Erythroblast (primary cell): Measurements from ENCODE around the gene MAGI1.

Source experiments
- DNase-seq, 2 experiments: peaks; one replicate each; lab custom pipeline; 2025; lab: John Stamatoyannopoulos, UW
- GATA1 ChIP-seq: IDR thresholded peaks from 2 replicates; pipeline ENCODE4 v1.6.1; 2011; ENCODE audit warnings: low read depth, mild to moderate bottlenecking, control low read depth, low read length, moderate library complexity
- POLR2A ChIP-seq: IDR thresholded peaks from 2 replicates; pipeline ENCODE4 v1.6.1; 2011; ENCODE audit warnings: mild to moderate bottlenecking, low read length

The MAGI1 gene

GRCh38 chr3:65988411-65989180 is 50.1 kb downstream of the MAGI1 start:
- no peak for DNase-seq
- TF ChIP-seq GATA1 (no peak), POLR2A (no peak)

GRCh38 chr3:65986285-65986684 is 52.4 kb downstream of the MAGI1 start:
- DNase-seq: no peak
- no peak for TF ChIP-seq GATA1
- no peak for TF ChIP-seq POLR2A

DNA sequence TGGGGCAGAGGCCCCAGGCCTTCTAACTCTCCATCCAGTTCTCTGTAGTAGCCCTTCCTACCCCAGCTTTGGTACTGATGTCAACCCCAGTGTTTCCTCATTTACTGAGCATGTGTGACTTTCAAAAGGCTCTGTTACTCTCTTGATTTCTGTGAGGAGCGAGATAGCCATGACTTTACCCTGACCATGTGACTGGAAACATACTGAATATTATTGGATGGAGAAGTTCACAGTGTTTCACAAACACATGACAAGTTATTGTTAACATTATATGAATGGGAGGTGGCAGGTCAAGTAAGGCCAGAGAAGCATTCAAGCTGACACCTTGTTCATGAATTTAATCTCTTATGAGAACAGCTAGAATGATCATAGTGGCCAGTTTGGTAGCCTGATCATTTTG is 53.7 kb downstream of the MAGI1 start:
- no peak for DNase-seq
- no peak for TF ChIP-seq POLR2A
- no peak for TF ChIP-seq GATA1

GRCh38 chr3:65983100-65983499 is 55.6 kb downstream of the MAGI1 start:
- TF ChIP-seq POLR2A: no peak
- no peak for TF ChIP-seq GATA1
- DNase-seq: no peak

DNA sequence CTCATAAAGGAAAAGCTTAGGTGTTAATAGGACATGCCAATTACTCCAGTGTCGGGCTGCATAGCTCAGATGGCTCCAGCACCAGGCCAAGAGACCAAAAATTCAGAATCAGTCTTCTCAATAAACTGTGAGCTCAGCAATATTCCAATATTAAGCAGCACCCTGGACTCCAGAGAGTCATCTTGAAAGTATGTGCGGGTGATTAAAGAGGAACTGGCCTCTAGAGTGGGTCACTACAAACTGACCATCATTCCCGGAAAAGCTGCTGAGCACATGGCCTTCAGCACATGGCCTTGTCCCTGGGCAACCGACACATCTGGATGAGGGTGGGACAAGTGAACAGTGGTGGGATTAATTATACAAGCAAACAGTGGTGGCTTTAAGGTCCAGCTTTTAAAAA is 59.0 kb downstream of the MAGI1 start:
- DNase-seq: no peak

DNA sequence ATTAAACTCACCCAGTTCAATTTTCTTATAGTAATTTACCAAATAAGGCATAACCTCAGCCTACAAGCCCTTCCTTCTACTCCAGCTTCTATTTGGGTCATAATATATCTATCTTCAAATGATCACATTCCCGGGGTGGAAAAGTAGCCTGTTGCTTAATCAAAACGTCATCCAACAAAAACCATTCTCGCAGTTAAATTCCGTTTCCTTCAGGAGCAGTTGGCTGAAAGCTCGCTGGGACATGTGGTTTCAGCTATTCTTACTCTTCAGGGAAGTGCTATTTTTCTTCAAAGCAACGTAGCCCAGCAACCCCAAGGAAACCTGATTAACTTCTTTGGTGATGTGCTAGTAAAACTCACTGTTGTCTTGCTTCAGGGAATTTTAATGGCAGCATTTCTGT is 59.6 kb downstream of the MAGI1 start:
- TF ChIP-seq GATA1: no peak
- TF ChIP-seq POLR2A: no peak
- DNase-seq: no peak

More for the DNA sequence above, 59.0 kb downstream of the MAGI1 start:
- TF ChIP-seq POLR2A (no peak), GATA1 (no peak)

DNA sequence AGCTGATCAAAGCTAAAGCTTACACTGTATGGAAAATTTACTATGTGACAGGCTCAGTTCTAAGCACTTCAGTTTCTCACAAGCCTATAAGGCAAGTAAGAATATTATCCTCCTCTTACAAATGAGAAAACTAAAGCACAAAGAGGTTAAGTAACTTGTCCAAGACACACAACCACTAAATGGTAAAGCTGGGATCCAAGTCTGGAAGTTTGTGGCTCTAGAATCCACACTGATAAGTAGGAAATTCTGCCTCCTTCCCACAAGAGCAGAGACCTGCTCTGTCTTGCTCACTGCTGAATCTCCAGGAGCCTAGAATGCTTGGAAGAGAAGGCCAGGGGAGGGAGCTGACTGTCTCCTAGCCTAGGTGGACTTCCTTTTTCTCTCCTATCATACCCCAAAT is 60.6 kb downstream of the MAGI1 start:
- TF ChIP-seq POLR2A: no peak
- TF ChIP-seq GATA1: no peak

GRCh38 chr3:65975032-65975431 is 63.7 kb downstream of the MAGI1 start:
- no peak for DNase-seq
- no peak for TF ChIP-seq GATA1
- no peak for TF ChIP-seq POLR2A

More for the DNA sequence above, 60.6 kb downstream of the MAGI1 start:
- no peak for DNase-seq

GRCh38 chr3:65974509-65974908 is 64.2 kb downstream of the MAGI1 start:
- no peak for TF ChIP-seq POLR2A
- no peak for TF ChIP-seq GATA1
- DNase-seq: no peak

DNA sequence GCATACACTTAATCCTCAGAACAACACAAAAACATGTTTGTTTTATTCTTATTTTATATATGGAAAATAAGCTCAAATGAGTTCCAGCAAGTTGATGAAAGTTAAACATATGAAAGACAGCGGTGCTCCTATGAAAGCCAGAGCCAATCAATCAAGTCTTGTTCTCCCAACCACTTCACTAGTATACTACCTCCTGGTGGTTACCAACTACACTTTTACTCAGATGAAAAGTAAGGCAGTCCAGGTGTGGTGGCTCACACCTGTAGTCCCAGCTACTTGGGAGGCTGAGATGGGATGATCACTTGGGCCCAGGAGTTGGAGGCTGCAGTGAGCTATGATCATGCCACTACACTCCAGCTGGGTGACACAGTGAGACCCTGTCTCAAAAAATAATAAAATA is 66.0 kb downstream of the MAGI1 start:
- no peak for DNase-seq

DNA sequence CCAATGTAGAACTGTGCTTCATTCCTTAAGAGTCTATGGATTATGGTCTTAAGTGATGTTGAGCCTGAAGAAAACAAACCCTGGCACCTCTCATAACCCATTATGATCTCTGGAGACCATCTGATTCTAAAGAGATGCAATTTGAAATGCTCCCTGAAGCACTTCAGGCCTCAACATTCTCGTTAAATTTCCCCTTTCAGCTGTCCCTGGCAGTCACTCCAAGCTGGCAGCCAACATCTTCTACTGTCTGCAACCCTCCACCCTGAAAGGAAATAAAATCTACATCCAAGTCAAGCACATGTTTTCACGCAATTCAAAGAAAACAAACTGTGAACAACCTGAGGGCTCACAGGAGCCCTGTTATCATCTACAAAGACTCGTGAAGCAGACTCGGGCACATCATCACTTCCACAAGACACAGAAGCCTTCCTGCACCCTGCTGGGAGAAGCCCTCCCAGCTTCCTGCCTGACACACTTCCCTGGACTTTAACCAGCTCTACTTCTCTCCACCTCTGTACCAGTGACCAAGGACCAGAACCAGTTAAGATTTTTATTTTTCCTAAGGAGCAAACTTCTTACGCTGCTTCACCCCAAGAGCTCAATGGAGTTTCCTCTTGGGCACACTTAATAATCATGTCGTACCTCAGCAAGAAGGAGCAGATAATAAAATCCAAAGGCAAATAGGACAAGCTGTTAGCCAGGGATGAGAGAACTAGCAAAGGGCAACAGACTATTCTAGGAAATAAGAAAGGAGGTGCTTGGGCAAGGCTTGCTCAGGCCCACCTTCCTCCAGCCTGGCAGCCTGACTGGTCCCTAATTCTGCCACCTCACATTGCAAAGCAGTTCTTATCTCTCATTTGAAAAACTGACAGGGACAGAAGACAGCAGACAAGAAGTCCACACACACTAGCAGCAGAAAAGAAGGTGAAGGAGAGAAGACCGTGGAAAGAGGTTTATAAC is 67.1 kb downstream of the MAGI1 start:
- DNase-seq: no peak

More for the DNA sequence above, 66.0 kb downstream of the MAGI1 start:
- TF ChIP-seq GATA1 (no peak), POLR2A (no peak)

GRCh38 chr3:65968996-65969395 is 69.7 kb downstream of the MAGI1 start:
- DNase-seq: no peak
- TF ChIP-seq POLR2A (no peak), GATA1 (no peak)

More for the DNA sequence above, 67.1 kb downstream of the MAGI1 start:
- no peak for TF ChIP-seq POLR2A
- TF ChIP-seq GATA1: no peak

GRCh38 chr3:65967451-65967850 is 71.3 kb downstream of the MAGI1 start:
- TF ChIP-seq POLR2A (no peak), GATA1 (no peak)

DNA sequence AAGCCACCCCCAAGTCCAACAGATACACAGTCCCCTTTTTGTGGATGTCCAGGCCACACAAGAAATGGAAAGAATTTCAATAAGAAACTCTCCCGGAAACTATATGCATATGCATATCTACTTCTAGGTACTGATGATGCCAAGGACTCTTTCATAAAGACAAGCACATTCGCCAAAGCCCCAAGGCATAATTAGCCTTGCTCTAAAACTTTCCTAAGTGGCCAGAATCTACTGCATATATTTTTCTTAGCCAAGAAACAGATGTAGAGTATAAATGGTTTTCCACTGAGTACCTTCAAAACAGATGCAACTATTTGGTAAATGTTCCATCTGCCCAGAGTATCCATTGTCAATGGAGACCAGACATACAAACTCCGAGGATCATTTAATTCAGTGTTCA is 73.9 kb downstream of the MAGI1 start:
- TF ChIP-seq POLR2A (no peak), GATA1 (no peak)
- no peak for DNase-seq

More at GRCh38 chr3:65967451-65967850, 71.3 kb downstream of the MAGI1 start:
- no peak for DNase-seq
